ENCODE data around the gene RFX2.

The RFX2 gene

DNA sequence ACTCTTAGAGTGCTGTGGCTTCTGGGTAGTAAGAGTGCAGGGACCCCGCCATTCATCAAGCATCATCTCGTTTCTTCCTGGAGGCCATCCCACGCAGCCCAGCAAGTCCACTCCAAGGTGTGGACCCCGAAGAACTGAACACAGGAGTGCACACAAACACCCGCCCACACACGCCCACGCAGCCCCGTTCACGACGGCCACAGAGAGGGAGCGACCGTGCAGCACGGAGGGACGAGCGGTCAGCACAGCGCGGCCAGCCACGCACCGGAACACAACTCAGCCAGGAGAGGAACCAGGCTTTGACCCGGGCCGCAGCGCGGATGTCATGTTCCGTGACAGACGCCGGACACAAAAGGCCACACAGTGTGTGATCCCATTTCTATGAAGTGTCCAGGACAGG lies 114.2 kb downstream of the RFX2 start:
- TF ChIP-seq, protein P1, sequence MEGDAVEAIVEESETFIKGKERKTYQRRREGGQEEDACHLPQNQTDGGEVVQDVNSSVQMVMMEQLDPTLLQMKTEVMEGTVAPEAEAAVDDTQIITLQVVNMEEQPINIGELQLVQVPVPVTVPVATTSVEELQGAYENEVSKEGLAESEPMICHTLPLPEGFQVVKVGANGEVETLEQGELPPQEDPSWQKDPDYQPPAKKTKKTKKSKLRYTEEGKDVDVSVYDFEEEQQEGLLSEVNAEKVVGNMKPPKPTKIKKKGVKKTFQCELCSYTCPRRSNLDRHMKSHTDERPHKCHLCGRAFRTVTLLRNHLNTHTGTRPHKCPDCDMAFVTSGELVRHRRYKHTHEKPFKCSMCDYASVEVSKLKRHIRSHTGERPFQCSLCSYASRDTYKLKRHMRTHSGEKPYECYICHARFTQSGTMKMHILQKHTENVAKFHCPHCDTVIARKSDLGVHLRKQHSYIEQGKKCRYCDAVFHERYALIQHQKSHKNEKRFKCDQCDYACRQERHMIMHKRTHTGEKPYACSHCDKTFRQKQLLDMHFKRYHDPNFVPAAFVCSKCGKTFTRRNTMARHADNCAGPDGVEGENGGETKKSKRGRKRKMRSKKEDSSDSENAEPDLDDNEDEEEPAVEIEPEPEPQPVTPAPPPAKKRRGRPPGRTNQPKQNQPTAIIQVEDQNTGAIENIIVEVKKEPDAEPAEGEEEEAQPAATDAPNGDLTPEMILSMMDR (IDR thresholded peaks at IDR 0.05; ENCODE audit: insufficient read depth, low read length, poor library complexity, severe bottlenecking) = no peak
- no peaks in the 10 kb centered on the region for H3K27me3 ChIP-seq (replicated peaks; ENCODE audit: control insufficient read depth, insufficient read depth, low read length)
- H3K36me3 ChIP-seq (ENCODE audit: control insufficient read depth, insufficient read depth, low read length) = no peaks in the 10 kb centered on the region
- H3K4me3 ChIP-seq (replicated peaks; ENCODE audit: low read depth, low read length) = no peak overlapping the region
- DNase-seq (ENCODE audit: extremely low read depth, insufficient read length) = no peak

DNA sequence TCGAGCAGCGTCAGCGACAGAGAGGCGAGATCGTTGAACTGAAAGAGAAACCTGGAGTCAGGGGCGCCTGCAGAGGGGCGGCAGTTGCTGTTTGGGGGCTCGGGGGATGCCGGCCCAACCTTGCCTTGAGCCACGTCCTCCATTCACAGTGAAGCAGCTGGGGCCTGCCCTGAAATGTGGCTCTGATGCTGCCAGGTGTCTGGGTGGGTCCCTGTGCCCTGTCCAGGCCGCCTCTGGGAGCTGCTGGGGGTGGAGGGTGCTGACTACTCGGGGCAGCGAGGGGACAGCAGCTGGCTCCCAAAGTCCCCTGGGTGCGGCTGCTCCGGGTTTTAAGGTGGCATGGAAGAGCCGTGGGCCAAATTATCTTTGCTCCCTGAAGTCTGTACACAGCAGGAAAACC lies 114.7 kb downstream of the RFX2 start:
- DNase-seq (ENCODE audit: extremely low read depth, insufficient read length) = no peak
- H3K36me3 ChIP-seq (ENCODE audit: control insufficient read depth, insufficient read depth, low read length) = no peaks in the 10 kb centered on the region
- TF ChIP-seq, protein P1 (IDR thresholded peaks at IDR 0.05; ENCODE audit: insufficient read depth, low read length, poor library complexity, severe bottlenecking) = no peak
- H3K27me3 ChIP-seq (replicated peaks; ENCODE audit: control insufficient read depth, insufficient read depth, low read length) = no peaks in the 10 kb centered on the region
- H3K4me3 ChIP-seq (replicated peaks; ENCODE audit: low read depth, low read length) = no peak overlapping the region

DNA sequence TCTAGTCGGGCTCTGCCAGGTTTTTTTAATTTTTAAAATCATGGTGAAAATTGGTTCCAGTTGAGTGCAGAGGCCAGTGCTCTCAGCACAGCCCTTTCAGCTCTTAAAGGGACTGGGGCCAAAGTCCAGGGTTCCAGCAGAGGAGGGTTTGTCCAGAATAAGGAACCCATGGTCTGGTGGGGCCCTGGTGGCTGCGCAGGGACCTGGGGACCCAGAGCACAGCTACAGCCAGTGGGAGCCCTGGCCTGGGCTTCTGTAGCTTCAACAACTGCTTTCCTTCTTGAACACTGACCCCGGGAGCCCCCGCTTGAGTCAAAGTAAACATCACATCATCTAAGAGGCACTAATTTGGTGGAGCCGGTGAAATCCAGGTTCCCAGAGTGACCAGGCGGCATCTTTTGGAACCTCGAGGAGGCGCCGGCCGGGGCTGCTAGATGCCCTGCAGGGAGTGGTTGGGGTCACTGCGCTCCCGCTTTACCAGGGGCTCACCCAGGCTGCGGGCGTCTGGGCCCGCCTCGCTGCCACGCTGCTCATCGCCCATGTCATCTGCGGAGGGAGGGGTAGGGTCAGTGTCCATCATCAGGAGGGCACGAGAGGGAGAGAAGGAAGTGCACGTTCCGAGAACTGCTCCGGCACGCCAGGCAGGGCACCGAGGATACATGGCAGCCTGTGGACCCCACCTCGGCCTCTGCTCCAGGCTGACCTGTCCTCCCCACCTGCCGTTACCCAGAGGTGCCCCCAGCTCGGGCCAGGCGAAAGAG lies 115.7 kb downstream of the RFX2 start:
- TF ChIP-seq, protein P1 (IDR thresholded peaks at IDR 0.05; ENCODE audit: insufficient read depth, low read length, poor library complexity, severe bottlenecking) = no peak
- H3K27me3 ChIP-seq (replicated peaks; ENCODE audit: control insufficient read depth, insufficient read depth, low read length) = no peaks in the 10 kb centered on the region
- no peak overlapping the region for H3K4me3 ChIP-seq (replicated peaks; ENCODE audit: low read depth, low read length)
- H3K36me3 ChIP-seq (ENCODE audit: control insufficient read depth, insufficient read depth, low read length) = no peaks in the 10 kb centered on the region
- no peak for DNase-seq (ENCODE audit: extremely low read depth, insufficient read length)

DNA sequence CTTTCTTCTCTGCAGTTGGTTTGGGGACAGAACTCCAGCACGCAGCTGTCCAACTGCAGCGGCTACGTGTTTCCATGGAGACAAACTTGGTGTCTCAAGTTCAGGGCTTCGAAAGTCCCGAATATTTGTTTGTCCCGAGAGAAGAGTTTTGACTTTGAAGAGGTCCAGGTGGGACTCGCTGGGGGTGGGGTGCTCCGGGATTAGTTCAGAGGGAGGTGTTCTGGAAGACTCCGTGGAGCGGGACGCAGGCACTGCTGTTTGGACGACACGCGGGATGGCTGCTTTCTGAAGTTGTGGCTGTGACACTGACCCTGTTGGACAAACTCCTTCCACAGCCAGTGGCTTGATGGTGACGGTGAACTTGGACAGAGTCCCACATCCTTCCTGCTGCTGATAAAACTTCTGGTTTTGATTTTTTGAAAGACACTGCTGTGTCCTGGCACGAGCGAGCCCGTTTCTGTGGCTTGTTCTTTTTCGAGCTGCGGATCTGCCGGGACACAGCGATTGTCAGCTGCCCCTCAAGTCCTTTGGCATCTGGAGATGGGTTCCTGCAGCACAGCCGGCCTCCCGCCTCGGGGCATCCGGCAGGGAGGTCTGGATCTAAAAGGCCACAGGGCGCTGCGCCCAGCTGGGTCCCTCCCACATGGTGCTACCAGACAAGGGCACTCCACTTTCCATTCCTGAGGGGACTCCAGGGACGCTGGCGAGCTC lies 116.5 kb downstream of the RFX2 start:
- TF ChIP-seq, protein P1 (IDR thresholded peaks at IDR 0.05; ENCODE audit: insufficient read depth, low read length, poor library complexity, severe bottlenecking) = no peak
- Histone ChIP-seq H3K27me3 (replicated peaks; ENCODE audit: control insufficient read depth, insufficient read depth, low read length) (no peaks in the 10 kb centered on the region), H3K4me3 (replicated peaks; ENCODE audit: low read depth, low read length) (no peak overlapping the region)

DNA sequence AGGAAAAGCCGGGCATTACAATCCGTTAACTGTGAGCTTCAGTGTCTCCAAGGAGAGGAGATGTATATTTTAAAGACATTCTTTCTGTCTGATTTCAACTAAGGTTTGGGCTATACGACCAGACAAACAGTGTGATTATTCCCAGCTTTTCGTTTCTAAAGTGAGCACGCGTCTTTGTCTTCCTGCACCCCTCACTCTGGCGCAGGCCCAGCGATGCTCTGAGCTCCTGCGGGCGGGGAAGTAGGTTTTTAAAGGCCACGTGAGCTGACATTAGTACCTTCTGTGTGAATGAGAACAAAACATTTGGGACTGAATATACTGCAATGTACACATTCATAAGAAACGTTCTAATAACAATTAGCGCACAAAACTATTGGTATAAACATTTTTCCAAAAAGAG lies 117.1 kb downstream of the RFX2 start:
- DNase-seq (ENCODE audit: extremely low read depth, insufficient read length) = no peak
- TF ChIP-seq, protein P1 (IDR thresholded peaks at IDR 0.05; ENCODE audit: insufficient read depth, low read length, poor library complexity, severe bottlenecking) = no peak
- H3K36me3 ChIP-seq (ENCODE audit: control insufficient read depth, insufficient read depth, low read length) = no peaks in the 10 kb centered on the region

More for the DNA sequence above, 116.5 kb downstream of the RFX2 start:
- H3K36me3 ChIP-seq (ENCODE audit: control insufficient read depth, insufficient read depth, low read length) = no peaks in the 10 kb centered on the region
- no peak for DNase-seq (ENCODE audit: extremely low read depth, insufficient read length)

More for the DNA sequence above, 117.1 kb downstream of the RFX2 start:
- H3K27me3 ChIP-seq (replicated peaks; ENCODE audit: control insufficient read depth, insufficient read depth, low read length) = no peaks in the 10 kb centered on the region
- H3K4me3 ChIP-seq (replicated peaks; ENCODE audit: low read depth, low read length) = no peak overlapping the region
